LNCAP (cell line): Measurements from ENCODE around the gene HOXB2.

Experiments used
- CTCF ChIP-seq: fragments of 450-650 bp; IDR thresholded peaks from 2 replicates; pipeline ENCODE4 v1.5.1; 2017; ENCODE audit warnings: mild to moderate bottlenecking

HOXB2 gene

DNA sequence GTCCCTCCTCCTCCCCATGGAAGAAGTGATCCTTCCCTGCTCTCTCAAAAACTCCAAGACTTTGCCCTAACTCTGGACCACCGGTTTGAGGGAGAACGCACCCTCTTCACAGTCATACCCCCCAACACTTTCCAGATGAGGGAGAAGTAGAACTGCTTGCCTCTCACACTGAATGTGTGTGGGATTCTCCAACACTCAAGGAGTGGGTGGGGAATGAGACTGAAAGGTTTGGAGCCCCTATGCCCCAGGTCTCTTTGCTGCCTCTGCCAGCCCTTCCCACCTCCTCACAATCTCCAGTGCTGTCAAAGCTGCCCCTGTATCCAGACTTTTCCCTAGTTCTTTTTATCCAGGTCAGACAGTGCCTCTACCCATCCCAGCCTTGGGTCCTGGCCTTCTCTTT, 21.8 kb upstream of the HOXB2 start:
- TF ChIP-seq CTCF = no peak

- TF ChIP-seq CTCF = no peak
Measured at GRCh38 chr17:48565925-48566710, 21.2 kb upstream of the HOXB2 start.

GRCh38 chr17:48565022-48565554, 20.2 kb upstream of the HOXB2 start:
- TF ChIP-seq CTCF = no peak

GRCh38 chr17:48564188-48565021, 19.5 kb upstream of the HOXB2 start:
- TF ChIP-seq CTCF = no peak

DNA sequence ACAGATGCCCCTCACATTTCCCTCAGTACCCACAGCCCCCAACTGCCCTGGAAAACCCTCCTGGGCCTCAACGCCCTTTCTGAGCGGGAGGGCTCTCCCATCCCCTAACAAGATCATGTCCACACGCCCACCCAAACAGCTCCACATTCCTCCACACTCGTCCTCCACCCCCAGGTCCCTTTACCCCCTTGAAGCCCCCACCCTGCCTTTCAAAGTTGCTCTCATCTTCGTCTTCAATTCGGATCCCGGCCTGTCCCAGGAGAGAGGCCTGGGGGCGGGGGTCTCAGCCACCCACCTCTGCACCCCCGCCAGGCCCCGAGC, 18.9 kb upstream of the HOXB2 start:
- TF ChIP-seq CTCF = no peak

DNA sequence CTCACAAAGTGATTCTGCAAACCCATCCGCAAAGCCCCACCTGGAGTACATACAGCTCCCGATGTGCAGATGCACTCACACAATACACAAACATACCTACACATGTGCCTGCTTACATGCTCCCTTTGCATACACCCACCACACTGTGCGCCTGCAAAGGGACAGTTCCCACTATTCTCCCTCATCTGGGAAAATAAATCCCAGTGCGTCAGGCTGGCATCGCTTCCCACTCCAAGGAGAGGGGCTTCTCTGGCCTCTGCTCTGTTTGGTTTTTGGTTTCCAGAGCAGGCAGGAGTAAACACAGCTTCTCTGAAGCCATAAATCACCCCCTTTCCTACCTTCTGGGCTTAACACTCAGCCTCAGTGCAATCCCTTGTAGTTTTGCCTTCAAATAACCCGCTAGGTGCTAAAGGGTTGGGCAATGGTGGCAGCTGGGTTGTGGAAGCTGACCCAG, 18.5 kb upstream of the HOXB2 start:
- no peak for TF ChIP-seq CTCF

GRCh38 chr17:48562934-48563333, 18.0 kb upstream of the HOXB2 start:
- TF ChIP-seq CTCF = no peak
